ENCODE results near the gene KRT83.
"Not testable (repeated sequence)": the region's sequence is repeated elsewhere in the genome, so short reads cannot be mapped to it uniquely, and the experiment has no call there.

The KRT83 gene

DNA sequence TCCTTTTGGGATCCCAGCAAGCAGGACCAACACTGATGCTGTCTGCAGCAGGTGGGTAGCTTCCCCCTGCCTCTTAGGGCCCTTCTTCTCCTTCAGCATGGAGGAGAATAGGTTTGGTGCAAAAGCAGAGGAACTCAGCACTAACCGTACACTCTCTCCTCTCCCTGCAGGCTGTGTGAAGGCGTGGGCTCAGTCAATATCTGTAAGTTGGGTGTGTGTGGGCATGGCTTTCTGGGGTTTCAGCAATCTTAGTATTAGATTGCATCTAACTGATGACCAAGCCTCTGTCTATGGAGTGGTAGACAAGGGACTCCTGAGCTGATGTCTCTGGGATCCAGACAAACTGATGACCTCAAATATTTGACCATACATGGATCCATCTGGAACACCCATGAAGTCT, 31.8 kb upstream of the KRT83 start:
- DNase-seq: no peak

DNA sequence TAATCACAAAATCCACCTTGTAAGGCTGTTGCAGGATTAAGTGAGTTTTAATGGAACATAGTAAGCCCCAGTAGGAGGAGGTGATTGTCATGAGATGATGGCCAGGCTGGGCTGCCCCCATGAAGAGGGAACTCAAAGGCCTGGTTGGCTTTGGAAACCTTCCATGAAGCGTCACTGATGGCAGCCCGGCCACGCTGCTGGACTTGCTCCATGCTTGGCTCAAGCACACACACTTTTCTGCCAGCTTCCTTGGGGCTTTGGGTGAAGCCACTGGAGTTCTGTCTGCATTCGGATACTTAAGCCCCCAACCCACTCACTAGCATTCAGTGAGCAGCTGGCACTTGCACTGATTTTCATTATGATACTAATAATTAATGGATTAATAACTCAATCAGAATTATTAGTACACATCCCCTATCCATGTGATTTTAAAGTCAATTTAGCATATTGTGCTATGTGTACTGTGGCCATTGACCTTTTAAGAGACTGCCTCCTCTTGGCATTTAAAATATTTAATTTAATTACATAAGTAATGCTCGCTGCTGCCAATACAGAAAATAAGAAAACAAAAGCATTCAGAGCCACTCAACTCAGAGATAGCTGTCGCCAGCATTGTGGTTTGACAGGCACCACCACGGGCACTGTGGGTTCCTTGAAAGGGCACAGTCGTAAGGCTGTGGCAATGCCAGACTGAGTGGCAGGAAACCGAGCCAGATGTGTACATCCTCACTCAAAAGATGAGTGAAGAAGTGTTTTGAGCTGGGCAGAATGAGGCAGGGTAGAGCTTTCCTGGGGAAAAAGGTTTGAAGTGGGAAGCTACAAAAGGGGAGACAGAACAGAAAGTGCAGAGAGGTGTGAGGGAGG, 30.2 kb upstream of the KRT83 start:
- peak; percentile 10 for DNase-seq

DNA sequence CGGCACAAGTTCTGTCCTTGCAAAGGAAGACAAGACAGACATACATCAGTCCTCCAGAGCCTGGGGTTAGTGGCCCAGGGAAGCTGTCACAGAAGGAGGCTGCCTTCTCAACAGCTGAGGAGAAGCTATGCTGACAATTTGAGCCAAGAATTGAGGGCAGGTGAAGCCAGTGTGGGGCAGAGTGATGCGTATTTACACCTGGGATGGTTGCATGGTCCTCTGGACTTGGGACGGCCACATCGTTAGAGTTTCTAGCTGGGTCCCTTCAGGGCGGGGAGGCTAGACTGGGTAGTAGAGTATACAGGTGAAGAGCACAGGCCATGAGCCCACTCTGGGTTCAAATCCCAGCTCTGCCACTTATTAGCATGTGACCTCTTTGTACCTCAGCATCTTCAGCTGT, 29.6 kb upstream of the KRT83 start:
- no peak for DNase-seq

DNA sequence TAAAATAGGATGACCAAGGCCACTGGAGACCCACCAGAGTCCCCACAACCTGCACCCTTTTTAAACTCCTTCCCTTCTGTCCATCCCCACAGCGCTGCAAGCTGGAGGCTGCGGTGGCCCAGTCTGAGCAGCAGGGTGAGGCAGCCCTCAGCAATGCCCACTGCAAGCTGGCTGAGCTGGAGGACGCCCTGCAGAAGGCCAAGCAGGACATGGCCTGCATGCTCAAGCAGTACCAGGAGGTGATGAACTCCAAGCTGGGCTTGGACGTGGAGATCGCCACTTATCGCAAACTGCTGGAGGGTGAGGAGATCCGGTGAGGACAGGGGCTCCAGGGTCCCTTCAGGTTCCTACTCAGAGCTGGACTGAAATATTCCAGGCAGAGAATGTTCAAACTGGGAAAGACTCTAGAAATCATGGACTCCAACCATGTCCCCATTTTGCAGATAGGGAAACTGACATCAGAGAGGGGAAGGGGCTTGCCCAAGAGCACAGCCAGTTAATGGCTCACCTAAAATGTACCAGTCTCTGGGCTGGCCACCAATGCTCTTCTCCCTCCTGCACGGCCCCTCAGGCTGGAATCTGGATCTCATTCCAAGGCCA, 28.9 kb upstream of the KRT83 start:
- DNase-seq: no peak

DNA sequence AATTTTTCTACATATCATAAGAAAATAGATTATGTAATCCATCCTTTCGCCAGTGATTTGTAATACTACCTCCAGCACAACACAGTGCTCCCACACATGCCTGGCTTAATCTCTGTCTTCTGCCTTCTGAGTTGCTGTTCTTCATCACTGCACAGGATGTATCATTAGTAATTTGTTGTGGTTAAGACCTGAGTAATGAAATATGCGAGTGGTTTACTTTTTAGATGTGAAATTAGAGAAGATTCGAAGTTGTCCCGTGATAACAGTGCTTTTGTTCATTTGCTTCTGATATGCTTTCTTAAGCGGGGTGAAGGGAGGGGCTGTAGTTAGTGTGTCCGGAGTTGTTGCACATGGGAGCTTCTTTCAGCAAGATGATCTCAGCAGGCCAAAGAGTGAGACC, 28.0 kb upstream of the KRT83 start:
- DNase-seq: no peak

DNA sequence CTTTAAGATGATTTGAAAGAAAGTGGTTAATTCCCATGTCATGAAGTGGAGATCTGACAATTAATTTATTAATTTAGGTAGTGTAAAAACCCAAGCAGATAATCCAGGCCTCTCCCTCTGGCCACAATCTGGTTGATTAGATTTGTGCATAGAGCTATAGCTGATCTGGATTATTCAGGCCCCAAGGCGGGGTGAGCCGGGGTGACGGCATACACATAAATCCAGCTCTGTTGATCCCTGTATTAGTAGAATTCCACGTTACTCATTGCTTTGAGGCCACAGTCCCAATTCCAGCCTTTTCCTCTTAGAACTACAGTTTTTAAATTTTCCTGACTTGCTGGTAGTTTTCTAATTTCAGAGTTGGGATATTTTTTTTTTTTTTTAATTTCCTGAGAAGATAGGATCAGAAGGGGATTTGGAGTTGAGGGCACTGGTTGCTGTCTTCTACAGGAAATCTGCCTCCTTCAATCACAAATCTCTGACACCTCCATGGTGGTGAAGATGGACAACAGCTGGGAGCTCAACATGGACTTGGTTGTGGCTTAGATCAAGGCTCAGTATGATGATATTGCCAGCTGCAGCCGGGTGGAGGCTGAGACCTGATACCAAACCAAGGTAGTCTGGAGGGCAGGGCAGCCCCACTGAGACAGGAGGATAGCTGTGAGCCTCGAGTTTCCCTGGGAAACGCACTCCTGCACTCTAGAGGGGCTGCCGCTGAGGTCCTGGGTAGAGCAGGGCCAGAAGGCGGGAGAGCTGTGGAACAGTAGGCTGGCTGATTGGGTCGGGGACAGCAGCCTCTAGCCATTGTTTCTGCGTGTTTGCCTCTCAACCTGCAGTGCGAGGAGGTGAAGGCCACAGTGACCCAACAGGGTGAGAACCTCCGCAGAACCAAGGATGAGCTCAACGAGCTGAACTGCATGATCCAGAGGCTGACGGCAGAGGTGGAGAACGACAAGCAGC, 26.6 kb upstream of the KRT83 start:
- DNase-seq: no peak

DNA sequence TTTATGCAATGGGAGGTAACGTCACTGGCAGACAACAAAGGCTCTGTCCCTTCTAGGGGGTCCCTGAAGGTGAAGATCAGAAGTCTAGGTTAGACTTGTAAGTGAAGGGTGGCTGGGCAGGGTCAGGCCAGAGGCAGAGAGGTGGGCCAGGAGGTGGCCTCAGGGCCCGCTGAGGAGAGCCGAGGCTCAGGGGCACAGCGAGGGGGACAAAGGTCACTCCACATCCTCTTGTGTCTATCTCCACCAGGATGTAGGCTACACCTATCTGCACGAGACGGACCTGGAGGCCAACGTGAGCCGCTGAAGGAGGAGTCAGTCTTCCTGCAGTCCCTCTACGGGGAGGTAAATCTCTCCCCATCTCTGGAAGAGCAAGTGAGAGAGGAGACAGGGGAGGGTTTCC, 25.8 kb upstream of the KRT83 start:
- DNase-seq: no peak

DNA sequence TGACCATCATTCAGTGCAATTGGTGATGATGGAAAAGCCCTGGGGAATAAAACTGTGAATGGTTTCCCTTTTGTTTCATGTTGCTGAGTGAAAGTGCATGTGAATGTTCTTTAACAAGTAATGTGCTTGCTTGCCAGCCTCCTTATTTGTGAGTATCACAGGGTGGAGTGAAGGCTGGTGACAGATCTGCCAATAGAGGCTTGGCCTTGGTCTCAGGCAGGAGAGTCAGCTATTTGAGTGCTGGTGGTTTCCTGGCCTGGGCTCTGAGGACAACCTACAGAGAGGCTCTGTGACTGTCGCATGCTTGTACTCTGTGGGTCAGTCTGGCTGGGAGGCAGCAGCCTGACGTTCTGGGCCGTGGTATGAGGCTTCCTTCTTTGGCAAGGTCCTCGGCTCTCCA, 25.4 kb upstream of the KRT83 start:
- DNase-seq: no peak

DNA sequence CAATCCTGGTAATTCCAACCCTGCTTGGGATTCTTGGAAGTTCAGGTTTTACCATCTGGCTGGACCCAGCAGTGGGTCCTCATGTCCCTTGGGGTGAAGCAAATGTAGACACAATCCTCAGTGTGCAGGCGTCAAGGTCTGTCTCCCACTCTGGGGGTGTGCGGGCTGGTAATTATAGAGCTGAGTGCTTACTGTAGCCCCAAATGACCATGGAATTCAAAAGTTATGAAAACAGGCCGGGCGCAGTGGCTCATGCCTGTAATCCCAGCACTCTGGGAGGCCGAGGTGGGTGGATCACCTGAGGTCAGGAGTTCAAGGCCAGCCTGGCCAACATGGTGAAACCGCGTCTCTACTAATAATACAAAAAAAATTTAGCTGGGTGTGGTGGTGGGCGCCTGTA, 23.8 kb upstream of the KRT83 start:
- not testable (repeated sequence) for DNase-seq

DNA sequence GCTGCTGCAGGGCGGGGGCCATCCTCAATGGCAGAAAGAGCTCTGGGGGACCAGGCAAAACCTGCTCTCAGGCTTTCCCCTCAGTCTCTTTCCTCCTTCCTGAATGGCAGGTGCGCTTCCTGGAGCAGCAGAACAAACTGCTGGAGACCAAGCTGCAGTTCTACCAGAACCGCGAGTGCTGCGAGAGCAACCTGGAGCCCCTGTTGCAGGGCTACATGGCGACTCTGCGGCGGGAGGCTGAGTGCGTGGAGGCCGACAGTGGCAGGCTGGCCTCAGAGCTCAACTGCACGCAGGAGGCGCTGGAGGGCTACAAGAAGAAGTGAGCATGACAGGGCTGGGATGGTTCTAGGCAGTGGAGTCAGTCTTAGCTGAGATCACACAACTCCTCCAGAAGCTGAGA, 22.9 kb upstream of the KRT83 start:
- DNase-seq: no peak

DNA sequence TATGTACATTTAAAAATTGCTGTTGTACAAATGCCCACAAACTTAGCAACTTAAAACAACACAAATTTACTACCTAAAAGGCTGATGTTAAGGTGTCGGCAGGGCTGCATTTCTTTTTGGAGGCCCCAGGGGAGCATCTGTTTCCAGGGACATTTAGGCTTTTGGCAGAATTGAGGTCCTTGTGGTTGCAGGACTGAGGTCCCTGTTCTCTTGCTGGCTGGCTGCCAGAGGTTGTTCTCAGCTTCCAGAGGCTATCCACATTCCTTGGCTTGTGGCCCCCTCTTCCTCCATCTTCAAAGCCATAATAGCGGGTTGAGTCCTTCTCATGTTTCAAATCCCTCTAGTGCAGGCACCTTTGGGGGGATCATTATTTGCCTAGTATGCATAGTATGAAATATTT, 22.4 kb upstream of the KRT83 start:
- DNase-seq: no peak

DNA sequence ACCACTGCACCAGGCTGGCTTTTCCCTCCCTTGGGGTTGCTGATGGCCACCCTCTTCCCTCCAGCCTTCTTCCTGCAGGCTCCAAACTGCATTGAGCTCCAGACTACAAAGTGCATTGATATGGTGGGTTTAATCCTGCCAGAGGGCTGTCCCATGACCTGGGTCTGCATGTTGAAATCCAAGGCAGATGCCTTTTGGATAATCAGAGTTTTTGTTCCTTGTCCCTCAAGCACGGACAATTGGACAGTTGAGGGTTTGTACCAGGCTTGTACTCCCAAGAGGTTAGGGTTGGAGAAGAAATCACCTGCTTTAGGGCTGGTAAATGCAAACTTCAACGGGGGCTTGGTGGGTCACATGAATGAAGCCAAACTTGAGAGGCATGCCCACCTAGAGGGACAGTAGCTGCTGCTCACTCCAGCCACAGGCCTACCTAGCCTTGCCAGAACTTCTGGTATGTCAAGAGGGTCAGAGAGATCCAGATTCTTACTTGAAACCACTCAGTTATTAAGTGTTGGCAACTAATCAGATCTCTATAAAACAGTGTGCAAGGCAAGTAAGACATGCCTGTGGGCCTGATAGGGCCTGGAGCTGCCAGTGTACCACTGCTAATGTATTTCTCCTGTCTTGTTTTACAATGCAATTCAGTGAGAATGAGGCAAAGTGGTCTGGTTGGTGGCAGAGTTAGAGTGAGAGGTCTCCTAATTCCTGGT, 21.7 kb upstream of the KRT83 start:
- DNase-seq: no peak

DNA sequence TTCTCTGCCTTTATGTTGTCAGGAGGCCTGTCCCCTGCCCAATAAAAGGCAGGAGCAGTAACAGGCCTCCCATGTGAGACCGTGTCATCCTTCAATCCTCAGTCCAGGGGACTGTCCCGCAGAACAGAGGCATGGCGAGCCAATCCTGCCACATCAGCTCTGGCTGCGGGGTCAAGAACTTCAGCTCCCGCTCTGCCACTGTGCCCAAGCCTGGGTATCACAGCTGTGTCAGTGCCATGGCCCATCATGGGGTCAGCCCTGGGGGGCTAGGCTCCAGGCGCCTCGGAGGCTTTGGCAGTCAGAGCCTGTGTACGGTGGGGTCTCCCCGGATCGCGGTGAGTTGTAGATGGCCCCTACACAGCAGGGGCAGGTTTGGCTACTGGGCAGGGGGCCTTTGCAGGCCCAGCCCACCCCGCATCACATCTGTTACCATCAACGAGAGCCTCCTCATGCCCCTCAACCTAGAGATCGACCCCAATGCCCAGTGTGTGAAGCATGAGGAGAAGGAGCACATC, 19.9 kb upstream of the KRT83 start:
- DNase-seq: no peak

DNA sequence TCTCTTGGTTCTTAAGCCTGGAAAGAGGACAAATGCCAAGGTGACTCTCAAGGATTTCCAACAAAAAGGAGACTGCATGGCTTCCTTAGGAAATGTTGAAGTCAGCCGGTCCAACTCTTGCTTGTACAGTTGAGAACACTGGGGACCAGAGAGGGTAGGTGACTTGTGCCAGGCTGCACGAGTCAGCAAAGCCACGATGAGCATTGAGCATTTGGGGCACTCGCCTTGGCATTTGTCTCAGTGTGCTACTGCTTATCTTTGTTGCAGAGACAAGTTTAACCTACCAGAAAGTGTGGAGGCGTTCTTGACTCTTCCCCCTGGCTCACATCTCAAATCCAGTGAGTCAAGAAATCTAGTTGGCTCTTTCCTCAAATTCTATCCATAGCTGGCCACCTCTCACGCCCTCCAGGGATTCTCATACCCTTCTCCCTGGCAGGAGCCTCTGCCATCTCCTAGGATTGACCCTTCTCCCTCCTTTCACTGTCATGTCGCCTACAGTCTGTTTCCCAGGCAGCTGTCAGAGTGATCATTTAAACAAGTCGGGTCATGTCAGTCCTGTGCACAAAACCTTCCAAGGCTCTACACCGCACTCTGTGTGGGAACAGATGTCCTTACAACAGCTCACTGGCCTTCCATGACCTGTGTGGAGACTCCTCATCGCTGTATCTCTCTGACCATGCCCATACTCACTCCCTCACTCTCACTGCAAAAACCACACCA, 17.2 kb upstream of the KRT83 start:
- no peak for DNase-seq

DNA sequence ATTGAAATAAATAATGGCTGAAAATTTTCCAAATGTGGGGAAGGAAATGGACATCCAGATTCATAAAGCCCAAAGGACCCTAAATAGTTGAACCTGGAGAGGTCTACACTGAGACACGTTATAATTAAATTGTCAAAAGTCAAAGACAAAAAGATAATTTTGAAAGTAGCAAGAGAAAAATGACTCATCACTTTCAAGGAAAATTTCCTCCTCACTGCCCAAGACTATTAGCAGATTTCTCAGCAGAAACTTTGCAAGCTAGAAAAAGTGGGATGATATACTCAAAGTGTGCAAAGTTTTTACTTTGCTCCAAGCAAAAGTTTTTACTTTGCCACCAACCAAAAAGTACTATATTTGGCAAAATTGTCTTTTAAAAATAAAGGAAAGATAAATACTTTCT, 15.9 kb upstream of the KRT83 start:
- no peak for DNase-seq

DNA sequence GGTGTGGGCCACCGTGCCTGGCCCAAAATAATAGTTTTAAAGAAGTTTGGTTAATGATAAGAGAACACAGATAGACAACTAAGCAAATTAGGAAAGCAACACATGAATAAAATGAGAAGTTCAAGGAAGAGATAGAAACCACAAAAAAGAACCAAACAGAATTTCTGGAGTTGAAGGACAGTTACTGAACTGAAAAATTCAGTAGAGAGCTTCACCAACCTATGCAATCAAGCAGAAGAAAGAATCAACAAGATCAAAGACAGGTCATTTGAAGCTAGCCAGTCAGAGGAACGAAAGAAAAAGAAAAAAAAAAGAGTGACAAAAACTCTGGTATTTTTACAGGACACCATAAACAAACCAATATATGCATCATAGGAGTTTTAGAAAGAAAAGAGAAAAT, 15.4 kb upstream of the KRT83 start:
- DNase-seq: no peak

DNA sequence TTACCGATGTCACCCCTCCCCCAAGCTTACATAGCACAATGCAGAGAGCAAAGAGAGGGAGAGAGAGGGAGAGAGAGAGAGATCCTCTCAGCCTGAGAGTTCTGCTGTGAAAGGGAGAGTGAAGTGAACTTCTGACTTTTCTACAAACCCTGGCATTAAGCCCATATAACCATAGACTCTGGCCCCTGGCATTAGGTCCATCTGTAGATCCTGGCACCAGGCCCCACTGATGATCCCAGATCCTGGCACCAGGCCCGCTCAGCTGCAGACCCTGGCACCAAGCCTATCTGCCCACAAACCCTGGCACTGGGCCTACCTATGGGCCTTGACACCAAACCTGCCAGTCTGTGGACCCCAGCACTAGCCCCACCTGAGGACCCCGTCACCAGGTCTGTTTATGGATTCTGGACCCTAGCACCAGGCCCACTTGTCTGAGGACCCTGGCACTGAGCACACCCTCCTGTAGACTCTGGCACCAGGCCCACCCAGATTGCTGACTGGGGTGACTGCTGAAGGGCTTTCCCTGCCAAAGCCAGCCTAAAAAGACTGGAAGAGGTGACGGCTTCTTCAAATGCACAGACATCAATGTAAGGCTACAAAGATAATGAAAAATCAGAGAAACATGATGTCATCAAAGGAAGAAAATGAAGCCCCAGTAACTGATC, 14.5 kb upstream of the KRT83 start:
- DNase-seq: no peak

DNA sequence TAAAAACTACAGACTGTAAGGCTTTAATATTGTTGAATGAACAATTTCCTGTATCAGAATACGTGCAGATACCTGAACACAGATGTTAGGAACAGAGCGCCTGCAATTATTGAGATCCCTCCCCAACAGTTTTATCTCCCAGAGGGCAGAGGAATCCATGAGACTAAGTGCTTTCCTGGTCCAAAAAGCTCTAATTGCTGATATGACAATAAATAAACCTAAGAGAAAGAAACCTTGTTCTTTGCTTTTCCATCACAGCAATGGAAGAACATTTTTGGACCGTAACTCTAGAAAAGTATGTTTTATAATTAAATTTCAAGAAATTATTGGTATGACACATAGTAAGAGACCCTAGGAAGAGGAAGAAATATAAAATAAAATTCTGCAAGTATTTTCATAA, 13.0 kb upstream of the KRT83 start:
- DNase-seq: no peak

DNA sequence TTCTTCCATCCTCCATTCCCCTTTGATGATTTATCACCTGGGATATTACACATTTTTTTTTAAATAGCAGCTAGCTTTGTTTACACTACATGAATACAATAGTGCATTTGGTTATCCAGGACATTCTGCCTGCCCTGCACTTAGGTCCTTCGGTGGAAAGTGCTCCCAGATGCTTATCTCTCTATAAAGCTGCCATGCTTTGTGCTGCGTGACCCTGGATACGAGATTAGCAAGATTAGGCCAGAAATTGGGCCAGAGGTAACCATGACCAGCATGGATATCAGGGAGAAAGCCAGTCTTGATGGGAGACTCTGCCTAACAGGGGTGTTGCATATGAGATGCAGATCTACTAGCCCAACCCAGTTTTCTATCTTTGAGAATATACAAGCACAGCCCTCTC, 12.1 kb upstream of the KRT83 start:
- DNase-seq: no peak

DNA sequence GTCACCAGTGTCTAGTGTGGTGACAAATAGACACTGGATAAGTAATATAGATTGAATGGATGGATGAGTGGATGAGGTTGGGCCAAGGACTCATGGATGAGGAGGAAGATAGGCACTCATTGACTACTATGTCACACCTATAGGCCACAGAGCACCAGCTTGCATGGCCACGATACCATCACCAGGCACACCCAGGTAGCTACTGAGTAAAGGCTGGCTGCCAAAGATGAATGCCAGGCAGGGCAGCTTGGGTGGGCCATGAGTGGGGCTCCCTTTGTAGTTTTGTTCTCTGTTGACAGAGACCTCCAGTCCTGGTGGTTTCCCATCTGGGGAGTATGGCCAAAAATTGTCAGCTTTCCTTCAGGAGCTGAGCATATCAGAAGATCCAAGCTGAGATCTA, 11.2 kb upstream of the KRT83 start:
- DNase-seq: no peak

DNA sequence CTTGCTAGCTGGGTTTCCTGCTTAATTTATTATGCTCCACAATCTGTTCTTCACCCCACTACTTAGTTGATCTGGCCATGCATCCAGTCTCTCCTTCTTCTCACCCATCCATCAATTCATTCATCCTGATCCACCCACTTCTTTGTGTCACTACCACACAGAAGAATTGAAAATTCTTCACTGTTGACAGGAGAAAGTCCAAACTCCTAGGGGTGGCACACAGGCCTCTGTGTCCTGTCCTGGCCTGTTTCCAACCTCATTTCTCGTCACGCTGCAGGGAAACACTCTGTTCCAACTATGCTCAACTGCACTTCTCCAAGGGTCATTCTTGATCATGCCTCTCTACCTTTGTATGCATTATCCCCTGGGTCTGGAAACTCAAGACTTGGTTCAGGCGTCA, 10.6 kb upstream of the KRT83 start:
- no peak for DNase-seq

DNA sequence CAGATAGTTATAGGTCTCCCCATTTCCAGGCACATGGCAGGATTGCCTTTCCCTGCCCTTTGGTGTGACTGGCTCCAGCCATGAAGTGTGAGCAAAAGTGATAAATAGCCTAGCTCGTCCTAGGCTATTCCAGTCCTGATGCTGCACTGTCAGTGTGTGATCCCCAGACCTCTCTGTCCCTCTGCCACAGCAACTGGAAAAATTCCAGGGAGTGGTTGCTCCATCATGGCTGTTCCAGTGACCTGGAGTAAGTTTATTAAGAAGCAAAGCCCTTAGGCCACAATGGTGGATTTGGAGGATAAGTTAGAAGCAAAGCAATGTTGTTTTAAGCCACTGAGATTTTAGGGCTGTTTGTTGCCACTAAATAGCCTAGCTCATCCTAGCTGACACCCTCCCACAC, 9.8 kb upstream of the KRT83 start:
- no peak for DNase-seq
